ENCODE measurements around the gene ABCA4.
A peak's percentile ranks its signal among the peaks of the same experiment; 100 is the strongest.

Gene ABCA4

GRCh38 chr1:94029130-94029993, 91.6 kb downstream of the ABCA4 start:
- Mint-ChIP-seq H3K9me3 (no peaks in the 10 kb centered on the region), H3K36me3 (ENCODE audit: low read depth) (no peaks in the 10 kb centered on the region), H3K27me3 (ENCODE audit: low read depth) (peaks cover 10% of the 10 kb centered on the region), H3K4me1 (ENCODE audit: low read depth) (peaks cover 10% of the 10 kb centered on the region), H3K4me3 (no peak overlapping the region), H3K27ac (no peak overlapping the region)

- H3K4me1 Mint-ChIP-seq (ENCODE audit: low read depth) = peaks cover 13% of the 10 kb centered on the region
- H3K36me3 Mint-ChIP-seq (ENCODE audit: low read depth) = no peaks in the 10 kb centered on the region
- H3K4me3 Mint-ChIP-seq = no peak overlapping the region
- peaks cover 5% of the 10 kb centered on the region for H3K27me3 Mint-ChIP-seq (ENCODE audit: low read depth)
- H3K9me3 Mint-ChIP-seq = no peaks in the 10 kb centered on the region
- H3K27ac Mint-ChIP-seq = no peak overlapping the region
These were observed 93.0 kb downstream of the ABCA4 start for GRCh38 chr1:94027721-94028515.

GRCh38 chr1:94026619-94027380, 94.1 kb downstream of the ABCA4 start:
- H3K27me3 Mint-ChIP-seq (ENCODE audit: low read depth) = no peaks in the 10 kb centered on the region
- no peak overlapping the region for H3K27ac Mint-ChIP-seq
- no peak overlapping the region for H3K4me3 Mint-ChIP-seq
- H3K4me1 Mint-ChIP-seq (ENCODE audit: low read depth) = peaks cover 13% of the 10 kb centered on the region
- no peaks in the 10 kb centered on the region for H3K9me3 Mint-ChIP-seq
- no peaks in the 10 kb centered on the region for H3K36me3 Mint-ChIP-seq (ENCODE audit: low read depth)

GRCh38 chr1:94025383-94026340, 95.3 kb downstream of the ABCA4 start:
- Mint-ChIP-seq H3K27ac (no peak overlapping the region), H3K4me3 (no peak overlapping the region), H3K4me1 (ENCODE audit: low read depth) (peaks cover 16% of the 10 kb centered on the region), H3K9me3 (no peaks in the 10 kb centered on the region), H3K27me3 (ENCODE audit: low read depth) (no peaks in the 10 kb centered on the region), H3K36me3 (ENCODE audit: low read depth) (no peaks in the 10 kb centered on the region)

- Mint-ChIP-seq H3K4me3 (no peak overlapping the region), H3K27ac (no peak overlapping the region), H3K36me3 (ENCODE audit: low read depth) (no peaks in the 10 kb centered on the region), H3K9me3 (no peaks in the 10 kb centered on the region), H3K27me3 (ENCODE audit: low read depth) (no peaks in the 10 kb centered on the region), H3K4me1 (ENCODE audit: low read depth) (peaks cover 16% of the 10 kb centered on the region)
These were observed 96.7 kb downstream of the ABCA4 start for GRCh38 chr1:94024104-94024792.

- Mint-ChIP-seq H3K4me3 (no peak overlapping the region), H3K36me3 (ENCODE audit: low read depth) (no peaks in the 10 kb centered on the region), H3K27ac (no peak overlapping the region), H3K4me1 (ENCODE audit: low read depth) (peaks cover 21% of the 10 kb centered on the region), H3K9me3 (no peaks in the 10 kb centered on the region), H3K27me3 (ENCODE audit: low read depth) (no peaks in the 10 kb centered on the region)
These were observed 98.3 kb downstream of the ABCA4 start for GRCh38 chr1:94022471-94023189.

GRCh38 chr1:94020764-94021579, 100.0 kb downstream of the ABCA4 start:
- no peak overlapping the region for H3K4me3 Mint-ChIP-seq
- no peaks in the 10 kb centered on the region for H3K27me3 Mint-ChIP-seq (ENCODE audit: low read depth)
- H3K9me3 Mint-ChIP-seq = no peaks in the 10 kb centered on the region
- peaks cover 31% of the 10 kb centered on the region for H3K4me1 Mint-ChIP-seq (ENCODE audit: low read depth)
- H3K27ac Mint-ChIP-seq = peak overlapping the region; percentile 39
- H3K36me3 Mint-ChIP-seq (ENCODE audit: low read depth) = no peaks in the 10 kb centered on the region

- no peaks in the 10 kb centered on the region for H3K9me3 Mint-ChIP-seq
- no peak overlapping the region for H3K27ac Mint-ChIP-seq
- H3K4me3 Mint-ChIP-seq = no peak overlapping the region
- no peaks in the 10 kb centered on the region for H3K27me3 Mint-ChIP-seq (ENCODE audit: low read depth)
- peaks cover 32% of the 10 kb centered on the region for H3K4me1 Mint-ChIP-seq (ENCODE audit: low read depth)
- no peaks in the 10 kb centered on the region for H3K36me3 Mint-ChIP-seq (ENCODE audit: low read depth)
These were observed 101.6 kb downstream of the ABCA4 start for GRCh38 chr1:94019327-94019726.

GRCh38 chr1:94017155-94017829, 103.7 kb downstream of the ABCA4 start:
- Mint-ChIP-seq H3K4me1 (ENCODE audit: low read depth) (peaks cover 26% of the 10 kb centered on the region), H3K9me3 (no peaks in the 10 kb centered on the region), H3K27me3 (ENCODE audit: low read depth) (no peaks in the 10 kb centered on the region), H3K4me3 (peak overlapping the region; percentile 30), H3K36me3 (ENCODE audit: low read depth) (no peaks in the 10 kb centered on the region), H3K27ac (peak overlapping the region; percentile 78)

GRCh38 chr1:94015489-94015817, 105.5 kb downstream of the ABCA4 start:
- no peaks in the 10 kb centered on the region for H3K9me3 Mint-ChIP-seq
- no peaks in the 10 kb centered on the region for H3K36me3 Mint-ChIP-seq (ENCODE audit: low read depth)
- H3K27ac Mint-ChIP-seq = no peak overlapping the region
- no peaks in the 10 kb centered on the region for H3K27me3 Mint-ChIP-seq (ENCODE audit: low read depth)
- H3K4me1 Mint-ChIP-seq (ENCODE audit: low read depth) = peaks cover 23% of the 10 kb centered on the region
- no peak overlapping the region for H3K4me3 Mint-ChIP-seq

- H3K4me3 Mint-ChIP-seq = no peak overlapping the region
- H3K27me3 Mint-ChIP-seq (ENCODE audit: low read depth) = no peaks in the 10 kb centered on the region
- H3K36me3 Mint-ChIP-seq (ENCODE audit: low read depth) = no peaks in the 10 kb centered on the region
- H3K9me3 Mint-ChIP-seq = no peaks in the 10 kb centered on the region
- H3K27ac Mint-ChIP-seq = no peak overlapping the region
- peaks cover 23% of the 10 kb centered on the region for H3K4me1 Mint-ChIP-seq (ENCODE audit: low read depth)
These were observed 106.1 kb downstream of the ABCA4 start for GRCh38 chr1:94014635-94015488.
